ENCODE results near the gene ZFYVE27.
A peak's percentile ranks its signal among the peaks of the same experiment; 100 is the strongest.

ZFYVE27 gene

DNA sequence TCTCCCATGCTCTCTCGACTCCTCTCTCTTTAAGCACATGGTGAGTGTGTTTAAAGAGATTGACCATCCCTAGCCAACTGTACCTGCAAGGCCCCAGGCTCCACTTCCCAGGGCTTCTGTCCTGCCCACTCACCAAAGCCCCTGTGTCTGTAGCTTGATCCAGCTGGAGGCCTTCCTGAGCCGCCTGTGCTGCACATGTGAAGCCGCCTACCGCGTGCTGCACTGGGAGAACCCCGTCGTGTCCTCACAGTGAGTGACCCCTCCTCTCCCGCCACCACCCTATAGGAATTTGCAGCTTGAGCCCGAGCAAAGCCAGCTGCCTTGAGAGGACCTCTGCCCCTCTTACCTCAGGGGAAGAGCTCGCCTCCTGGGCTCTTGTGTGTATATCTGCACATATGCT, 11.2 kb downstream of the ZFYVE27 start:
- DNase-seq, result no peak

DNA sequence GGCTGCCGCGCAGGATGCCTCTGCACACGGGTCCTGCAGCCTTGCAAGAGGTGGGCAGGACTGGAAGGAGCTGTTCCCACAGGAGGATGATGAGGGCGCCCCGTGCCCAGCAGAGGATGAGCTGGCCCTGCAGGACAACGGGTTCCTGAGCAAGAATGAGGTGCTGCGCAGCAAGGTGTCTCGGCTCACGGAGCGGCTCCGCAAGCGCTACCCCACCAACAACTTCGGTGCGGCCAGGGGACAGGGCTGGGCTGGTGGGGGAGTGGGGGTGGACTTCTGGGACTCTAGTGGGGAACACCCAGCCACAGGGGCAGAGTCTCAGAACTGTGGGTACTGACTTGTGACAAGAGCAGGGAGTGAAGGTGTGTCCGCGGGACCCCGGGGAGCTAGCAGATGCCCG, 16.0 kb downstream of the ZFYVE27 start:
- DNase-seq, result no peak

DNA sequence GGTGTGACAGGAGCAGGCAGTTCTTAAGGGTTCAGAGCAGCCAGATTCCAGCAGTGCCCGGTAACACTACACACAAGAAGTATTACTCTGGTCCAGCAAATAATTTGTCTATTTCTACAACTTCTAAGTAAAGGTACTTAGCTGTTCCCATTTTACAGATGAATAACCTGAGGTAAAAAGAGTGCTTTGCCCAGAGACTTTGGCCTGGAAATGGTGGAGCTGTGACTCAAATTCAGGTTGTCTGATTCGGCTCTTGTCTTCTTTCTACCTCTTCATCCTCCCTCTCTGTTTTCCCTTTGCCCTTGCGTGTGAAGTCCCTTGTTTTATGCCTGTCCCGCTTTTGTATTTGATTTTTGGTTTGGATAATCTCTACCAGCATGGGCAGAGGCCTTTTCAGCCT, 17.8 kb downstream of the ZFYVE27 start:
- DNase-seq, result no peak

DNA sequence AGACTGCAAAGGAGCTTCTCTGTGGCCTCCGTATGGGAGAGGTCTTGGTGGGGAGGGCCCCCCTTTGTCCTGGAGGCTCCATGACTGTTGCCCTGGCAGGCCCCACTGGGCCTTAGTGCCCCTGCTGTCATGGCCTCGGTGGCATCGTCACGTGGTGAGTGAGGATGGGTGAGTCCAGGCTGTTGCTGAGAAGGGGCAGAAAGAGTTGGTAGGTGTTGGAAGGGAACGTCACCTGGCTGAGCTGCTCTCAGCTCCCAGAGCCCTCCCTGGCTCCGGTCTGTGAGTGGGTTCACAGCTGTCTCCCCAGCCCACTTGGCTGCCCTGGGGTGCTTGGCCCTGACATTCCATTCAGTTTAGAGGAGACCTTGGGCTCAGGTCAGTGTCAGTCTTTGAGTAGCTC, 18.8 kb downstream of the ZFYVE27 start:
- no peak for DNase-seq

DNA sequence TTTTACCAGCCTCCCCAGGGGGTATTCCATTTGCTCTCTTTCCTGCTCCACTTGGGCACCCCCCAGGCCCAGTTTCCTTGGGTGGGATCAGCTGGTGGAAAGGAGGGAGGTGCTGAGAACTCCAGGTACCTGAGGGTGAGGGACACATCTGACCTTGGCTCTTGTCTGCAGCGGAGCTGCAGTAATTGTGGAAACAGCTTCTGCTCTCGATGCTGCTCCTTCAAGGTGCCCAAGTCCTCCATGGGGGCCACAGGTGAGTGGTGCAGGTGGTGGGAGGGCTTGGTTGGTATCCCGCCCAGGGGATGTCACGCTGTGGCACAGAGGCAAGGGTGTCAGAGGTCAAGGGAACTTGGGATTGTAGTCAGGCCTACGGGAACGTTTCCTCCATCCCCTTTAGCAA, 20.5 kb downstream of the ZFYVE27 start:
- no peak for DNase-seq

DNA sequence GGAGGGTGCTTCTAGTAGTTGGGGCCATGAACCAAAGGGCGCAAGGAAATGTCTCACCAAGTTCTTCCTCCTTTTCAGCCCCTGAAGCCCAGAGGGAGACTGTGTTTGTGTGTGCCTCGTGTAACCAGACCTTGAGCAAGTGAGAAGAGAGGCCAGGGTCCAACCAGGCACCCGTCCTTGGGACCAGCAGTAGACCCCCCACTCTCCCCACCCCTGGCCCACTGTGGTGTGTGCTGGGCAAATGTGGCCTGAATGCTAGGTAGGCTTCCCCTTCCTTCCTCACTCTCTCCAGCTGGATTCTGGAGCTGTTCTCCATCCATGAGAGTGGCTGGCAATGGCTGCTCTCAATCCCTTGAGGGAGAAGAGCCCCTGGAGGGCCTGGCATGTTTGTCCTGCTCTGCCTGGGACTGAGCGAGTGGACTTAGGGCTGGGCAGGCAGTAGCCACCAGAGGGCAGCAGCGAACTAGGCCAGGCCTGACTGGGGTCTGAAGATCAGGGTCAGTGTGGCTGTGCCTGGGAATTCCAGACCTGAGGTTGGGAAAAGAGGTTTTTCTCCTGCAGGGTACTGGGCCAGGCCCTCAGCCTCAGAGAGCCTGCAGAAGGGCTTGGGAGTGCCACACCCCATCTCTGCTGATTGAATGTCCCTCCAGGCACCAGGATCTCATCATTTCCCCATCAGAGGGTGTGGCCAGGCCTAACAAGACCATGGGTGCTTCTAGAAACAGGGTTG, 22.4 kb downstream of the ZFYVE27 start:
- peak; percentile 75 for DNase-seq

DNA sequence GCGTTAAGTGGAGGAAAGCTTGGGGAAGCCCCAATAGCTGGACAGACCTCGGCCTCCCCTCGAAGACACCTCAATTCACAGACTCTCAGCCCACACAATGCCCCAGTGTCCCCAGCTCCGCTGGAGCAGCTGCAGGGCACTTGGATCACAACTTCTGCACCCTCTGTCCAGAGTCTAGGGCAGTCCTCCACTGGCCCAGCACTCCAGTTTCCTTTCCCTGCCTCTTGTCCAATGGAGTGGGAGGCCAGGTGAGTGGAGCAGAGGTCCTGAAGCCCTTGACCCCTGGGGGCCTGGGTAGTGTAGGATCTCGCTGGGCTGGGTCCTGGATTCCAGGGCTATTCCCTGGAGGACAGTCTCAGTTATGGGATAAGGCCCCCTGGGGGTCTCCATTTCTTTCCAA, 23.0 kb downstream of the ZFYVE27 start:
- no peak for DNase-seq

DNA sequence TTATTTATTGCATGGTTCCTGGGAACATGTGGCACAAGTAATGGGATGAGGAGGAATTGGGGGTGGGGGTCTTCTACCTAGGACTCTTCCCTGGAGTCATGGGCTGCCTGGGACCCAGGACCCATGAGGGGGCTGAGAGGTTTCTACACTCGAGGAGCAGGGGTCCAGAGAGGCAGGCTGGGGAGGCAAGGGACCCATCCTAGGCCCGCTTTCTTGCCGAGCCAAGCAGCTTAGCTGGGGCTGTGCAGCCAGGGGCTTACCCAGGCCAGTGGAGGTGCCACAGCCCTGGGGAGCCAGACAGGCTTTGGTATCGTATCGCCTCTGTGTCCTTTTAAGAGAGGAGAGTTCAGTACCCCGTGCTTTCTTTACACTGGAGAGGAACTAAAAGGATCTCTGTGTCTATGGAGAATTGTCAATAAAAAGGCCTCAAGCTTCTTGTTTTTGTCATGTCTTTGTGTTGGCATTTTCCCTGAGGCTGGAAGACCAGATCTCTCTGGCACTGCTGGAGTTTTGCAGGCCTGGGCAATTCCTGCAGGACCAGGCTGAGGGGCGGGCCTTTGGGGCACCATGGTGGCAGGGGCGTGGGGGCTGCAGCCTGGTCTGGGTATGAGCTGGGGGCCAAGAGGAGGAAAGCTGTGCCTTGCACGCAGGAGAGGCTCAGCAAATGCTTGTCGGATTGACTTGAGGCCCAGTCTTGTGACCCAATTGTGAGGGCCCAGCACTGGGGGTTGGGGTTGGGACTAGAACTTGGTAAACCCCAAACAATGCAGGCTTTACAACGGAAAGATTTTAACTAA, 23.7 kb downstream of the ZFYVE27 start:
- DNase-seq, result no peak

DNA sequence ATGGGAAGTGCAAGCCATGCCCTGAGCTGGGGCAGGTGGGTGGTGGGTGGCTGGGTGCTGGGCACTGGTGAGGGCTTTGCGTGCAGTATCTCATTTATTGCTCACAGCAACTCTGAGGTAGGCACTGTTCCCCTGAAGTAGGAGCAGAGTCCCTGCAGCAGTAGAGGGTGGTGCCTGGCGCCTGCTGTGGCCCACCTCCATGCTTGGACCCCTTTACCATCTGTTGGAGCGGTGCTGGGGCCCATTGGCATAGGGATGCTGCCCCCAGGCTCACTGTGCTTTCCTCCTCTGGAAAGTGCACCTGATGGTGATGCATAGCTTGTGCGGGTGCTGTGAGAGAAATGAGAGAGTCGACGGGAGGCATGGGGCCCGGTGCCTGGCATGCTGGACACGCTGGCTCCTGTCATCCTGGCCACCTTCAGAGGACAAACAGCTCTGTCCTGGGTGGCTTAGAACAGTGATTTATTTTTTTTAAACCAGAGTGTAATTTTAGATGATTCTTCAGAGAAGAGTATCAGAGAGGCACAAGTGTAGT, 24.5 kb downstream of the ZFYVE27 start:
- no peak for DNase-seq

DNA sequence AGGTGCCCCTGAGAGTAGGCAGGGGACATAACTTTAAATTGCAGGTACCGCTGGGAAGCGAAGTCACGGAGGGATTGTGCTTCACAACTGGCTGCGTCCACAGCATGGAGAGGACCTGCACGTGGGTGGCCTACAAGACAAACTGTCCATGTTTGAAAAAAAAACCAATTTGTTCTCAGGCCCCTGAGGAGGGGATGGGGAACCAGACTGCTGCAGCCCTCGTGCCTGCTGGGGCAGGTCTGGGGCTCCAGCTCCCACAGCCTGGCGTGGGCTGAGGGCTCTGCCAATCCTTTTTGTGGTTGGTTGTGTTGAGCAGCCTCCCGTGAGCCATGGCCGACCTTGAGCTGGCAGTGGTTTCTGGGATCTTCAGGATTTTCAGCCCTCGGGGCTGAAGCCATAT, 25.1 kb downstream of the ZFYVE27 start:
- DNase-seq, result no peak

DNA sequence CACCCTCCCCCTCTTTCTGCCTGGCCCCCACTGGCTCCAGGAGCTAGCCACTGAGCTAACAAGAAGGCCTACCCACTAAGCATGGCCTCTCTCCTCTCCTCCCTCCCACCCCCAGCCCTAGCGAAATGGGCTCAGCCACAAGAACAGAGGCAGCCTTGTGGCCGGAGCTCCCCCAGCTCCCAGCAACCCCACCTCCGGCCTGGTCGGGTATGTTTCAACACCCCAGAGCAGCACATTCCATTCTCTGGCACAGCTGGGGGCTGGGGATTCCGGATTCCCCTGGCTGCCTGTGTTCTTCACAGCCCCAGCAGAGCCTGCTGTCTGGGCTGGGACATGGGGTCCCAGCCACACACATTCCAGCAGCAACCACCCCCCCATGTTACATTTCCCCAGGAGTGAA, 25.9 kb downstream of the ZFYVE27 start:
- peak; percentile 45 for DNase-seq

DNA sequence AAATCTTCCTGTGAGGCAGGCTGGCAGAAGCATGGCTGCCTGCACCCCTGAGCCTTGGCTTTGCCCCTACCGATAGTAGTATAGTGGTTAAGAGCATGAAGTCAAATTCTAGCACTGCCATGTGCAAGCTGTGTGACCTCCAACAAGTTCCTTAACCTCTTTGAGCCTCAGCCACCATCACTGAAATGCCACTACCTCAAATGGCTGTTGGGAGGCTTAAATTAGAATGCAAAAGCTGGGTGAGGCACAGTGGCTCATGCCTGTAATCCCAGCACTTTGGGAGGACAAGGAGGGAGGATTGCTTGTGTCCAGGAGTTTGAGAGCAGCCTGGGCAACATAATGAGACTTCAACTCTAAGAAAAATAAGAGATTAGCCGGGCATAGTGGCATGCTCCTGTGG, 26.5 kb downstream of the ZFYVE27 start:
- no peak for DNase-seq

DNA sequence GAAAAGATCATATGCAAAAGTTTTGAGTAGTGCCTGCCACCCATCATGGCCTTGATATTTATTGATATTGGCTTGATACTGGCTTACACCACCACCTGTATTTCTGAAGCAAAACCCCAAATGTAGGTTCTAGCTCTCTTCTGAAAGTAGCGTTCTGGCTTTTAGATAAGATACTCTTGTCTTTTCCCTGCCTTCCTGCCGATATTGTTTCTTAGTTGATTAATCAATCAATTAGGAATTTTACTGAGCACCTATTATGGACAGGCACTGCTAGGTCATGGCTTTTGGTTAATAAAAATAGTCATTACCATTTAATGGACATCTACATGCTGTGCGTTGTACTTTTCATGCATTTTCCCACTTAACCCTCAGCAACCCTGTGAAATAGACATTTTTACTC, 27.0 kb downstream of the ZFYVE27 start:
- DNase-seq, result no peak

DNA sequence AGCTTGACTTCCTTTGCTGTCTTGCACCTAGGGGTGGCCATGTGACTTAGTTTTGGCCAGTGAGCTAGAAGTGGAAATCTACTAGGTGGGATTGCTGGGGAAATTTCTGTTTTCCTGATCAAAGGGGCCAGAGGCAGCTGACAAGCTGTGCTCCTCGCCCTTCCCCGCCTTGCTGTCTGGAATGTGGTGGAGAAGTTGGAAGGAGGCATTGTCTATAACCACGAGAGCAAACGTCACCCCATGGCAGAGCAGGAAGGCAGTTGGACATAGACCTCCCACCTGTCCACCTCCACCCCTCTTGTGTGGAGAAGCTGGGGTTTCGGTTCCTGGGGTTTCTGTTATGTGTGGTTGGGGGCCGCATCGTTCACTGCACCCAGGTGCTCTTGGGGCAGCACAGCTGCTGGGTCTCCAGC, 27.6 kb downstream of the ZFYVE27 start:
- DNase-seq, result no peak

DNA sequence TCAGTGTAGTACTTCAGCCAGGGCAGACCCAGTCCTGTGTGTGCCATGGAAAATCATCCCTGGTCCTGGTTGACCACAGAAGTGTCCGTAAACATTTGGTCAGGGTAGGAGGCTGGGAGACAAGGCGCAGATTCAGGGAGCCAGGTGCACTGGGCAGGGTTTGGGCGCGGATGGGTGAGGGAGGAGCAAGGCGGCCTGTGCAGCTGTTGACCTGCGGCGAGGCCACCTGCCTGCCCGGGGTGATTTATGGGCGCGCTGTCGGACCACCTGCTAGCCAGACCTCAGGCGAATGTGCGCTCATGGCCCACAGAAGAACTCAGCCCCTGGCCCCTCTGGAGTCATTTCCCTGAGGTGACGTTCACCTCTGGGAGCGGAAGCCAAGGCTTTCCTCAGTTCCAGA, 28.3 kb downstream of the ZFYVE27 start:
- peak; percentile 57 for DNase-seq

DNA sequence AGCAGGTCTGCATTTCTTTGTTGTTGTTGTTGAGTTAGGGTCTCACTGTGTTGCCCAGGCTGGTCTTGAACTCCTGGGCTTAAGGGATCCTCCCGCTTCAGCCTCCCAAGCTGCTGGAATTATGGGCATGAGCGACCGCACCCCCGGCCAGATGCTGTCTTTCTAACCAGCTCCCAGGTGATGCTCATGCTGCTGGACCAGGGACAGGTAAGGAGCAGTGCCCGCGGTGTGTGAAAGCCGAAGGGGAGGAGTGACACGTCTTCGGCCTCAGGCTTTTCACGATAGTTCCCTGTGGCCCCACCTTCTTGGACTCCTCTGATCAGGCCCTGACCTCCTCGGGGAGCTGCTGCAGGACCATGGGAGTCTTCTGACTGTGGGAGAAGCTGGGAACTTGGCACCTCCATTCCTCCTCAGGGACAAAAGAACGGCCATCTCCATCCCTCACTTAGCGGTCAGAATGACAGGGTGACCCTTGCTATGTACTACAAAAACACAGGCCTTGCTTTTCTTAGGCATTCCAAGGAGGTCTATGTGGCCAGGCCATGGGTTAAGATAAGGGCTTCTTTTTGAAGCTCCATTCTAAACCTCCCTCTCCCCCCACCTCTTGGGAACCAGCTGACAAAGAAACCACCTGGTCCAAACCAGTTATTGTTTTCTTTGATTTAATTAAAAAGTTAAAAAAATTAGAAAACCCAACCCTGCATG, 29.3 kb downstream of the ZFYVE27 start:
- no peak for DNase-seq

DNA sequence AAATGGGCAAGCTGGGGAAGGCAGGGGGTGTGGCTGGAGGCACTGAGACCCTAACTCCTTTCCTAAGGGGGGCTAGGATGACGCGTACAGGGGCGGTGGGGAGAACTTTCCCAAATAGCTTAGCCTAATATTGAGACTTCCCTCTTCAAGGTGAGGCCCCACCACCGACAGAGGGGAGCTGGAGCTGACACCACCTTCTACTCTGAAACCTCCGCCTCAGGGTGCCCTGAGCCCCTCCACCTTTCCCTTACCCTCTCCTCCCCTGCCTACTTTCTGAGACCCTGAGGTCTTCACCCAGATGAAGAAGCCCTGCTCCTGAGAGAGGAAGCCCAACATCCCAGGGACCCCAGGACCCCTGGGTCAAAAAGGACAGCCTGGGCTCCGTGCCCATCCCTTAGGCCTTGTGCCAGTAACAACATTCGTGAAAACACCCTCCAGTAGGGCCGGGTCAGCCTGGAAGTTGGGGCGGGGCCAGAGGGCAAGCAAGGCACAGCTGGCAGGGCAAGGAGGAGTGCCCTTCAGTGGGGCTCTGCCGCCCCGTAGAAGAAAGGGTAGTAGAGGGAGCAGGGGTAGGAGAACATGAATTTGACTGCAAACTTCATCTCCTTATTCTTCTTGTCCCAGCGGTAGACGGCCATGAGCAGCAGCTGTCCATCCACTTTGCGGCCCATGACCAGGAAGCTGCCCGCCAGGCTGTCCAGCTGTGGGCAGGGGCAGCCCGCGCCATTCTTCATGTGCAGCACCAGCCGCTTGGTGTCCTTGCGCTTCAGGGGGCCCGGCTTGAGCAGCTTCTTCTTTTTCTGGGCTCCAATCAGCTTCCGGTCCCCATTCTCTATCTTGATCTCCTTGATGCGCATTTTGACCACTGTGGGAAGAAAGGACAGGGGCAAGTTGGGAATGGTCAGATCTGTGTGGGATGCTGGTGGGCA, 30.3 kb downstream of the ZFYVE27 start:
- no peak for DNase-seq

DNA sequence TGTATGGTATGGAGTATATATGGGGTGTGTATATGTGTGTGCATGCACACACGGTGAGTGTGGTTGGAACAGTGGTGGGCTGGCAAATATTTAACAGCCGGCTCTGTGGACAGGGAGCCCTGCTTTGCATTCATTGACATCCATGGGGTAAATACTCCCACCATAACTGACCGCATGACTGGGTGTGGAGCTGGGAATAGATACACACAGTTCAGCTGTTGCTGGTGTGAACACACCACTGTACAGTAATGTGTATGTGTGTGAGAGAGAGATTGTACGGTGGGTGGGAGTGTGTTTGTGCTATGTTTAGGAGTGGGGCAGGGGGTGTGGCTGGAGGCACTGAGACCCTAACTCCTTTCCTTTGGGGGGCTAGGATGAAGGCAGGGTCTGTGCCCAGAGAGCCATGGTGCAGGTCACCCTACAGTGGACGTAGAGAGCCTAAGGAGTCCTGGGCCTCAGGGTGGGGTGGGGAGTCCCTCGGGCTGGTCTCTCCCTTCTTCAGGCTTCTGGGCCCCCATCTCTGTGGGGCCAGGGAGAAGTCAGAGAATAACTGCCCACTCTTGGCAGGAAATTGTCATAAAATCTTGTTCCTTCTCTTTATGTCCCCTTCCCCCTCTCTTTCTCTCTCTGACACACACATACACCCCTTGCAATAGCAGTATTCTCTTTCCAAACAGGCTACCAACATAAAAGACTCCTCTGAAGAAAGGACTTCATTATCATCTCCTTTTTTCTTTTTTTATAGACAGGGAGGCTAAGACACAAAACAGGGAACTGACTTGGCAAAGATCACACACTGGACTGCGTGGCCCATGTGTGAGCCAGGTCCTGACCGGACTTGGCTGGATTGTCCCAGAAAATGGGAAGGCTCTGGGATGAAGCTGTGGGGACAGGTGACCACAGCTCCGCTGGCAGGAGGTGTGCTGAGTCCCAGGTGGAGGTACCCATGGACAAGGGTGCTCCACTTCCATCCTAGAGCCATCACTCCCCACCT, 31.7 kb downstream of the ZFYVE27 start:
- no peak for DNase-seq

DNA sequence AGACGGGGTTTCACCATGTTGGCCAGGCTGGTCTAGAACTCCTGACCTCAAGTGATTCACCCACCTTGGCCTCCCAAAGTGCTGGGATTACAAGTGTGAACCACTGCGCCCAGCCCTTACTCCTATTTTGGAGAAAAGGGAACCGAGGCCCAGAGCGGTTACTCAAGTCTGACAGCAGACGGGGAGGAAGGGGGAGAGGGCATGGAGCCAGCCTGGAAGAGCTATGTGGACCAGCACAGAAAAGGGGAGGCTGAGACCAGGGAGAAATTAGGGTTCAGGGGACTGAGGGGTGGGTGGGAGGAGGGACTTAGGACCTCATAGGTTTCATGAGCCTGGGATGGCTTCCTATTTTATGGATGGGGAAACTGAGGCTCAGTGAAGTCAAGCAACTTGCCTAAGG, 33.3 kb downstream of the ZFYVE27 start:
- DNase-seq, result no peak

DNA sequence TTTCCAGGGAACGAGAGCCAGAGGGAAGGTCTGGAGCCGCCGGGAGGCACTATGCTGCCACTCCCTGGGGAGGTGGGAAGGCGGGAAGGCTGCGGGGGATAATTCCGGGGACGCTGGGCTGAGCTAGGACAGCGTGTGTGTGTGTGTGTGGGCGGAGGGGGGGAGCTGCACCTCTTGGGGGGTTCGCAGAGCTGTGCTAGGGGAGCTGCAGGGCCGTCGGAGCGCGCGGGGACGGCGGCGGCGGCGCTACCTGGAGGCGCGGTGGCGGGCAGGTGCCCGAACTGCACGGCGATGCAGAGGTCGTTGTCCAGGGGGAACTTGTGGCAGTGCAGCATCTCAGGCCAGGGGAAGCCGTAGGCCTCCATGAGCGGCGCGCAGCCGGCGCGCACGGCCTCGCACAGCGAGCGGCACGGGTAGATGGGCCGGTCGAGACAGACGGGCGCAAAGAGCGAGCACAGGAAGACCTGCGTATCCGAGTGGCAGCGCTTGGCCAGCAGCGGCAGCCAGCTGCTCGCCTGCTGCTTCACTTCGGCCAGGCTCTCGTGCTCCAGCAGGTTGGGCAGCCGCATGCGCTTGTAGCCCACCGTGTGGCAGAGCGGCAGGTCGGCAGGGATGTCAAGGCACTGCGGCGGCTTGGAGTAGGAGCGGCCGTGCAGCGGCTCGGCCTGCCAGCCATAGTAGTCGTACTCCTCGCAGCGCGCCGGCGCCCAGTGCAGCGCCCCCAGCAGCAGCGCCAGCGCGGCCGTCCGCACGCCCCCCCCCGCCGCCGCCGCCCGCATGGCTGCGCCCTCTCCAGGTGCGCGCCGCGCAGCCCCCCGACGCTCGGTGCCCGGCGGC, 34.3 kb downstream of the ZFYVE27 start:
- no peak for DNase-seq

Data from right hindlimb (tissue), 1 donor.